Measurements from ENCODE around the gene ABLIM3.

ABLIM3 gene

DNA sequence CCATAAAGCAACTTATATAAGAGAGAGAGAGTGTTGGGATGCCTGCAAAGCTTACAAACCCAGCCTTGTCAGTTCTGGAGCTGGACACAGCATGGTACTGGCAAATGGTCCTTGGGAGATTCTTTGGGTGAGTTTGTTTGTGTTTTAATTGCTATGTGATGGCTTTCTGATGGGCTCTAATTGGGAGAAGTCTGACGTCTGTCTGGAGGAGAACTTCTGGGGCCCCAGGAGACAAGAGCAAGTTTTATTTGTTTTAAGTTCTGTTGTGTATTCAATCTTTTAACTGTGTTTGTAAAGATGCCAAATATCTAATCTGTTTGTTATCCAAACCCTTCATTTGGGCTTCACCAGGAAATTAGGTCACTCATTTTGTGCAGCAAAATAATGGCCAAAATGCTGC lies 80.0 kb downstream of the ABLIM3 start:
- no peak for DNase-seq

DNA sequence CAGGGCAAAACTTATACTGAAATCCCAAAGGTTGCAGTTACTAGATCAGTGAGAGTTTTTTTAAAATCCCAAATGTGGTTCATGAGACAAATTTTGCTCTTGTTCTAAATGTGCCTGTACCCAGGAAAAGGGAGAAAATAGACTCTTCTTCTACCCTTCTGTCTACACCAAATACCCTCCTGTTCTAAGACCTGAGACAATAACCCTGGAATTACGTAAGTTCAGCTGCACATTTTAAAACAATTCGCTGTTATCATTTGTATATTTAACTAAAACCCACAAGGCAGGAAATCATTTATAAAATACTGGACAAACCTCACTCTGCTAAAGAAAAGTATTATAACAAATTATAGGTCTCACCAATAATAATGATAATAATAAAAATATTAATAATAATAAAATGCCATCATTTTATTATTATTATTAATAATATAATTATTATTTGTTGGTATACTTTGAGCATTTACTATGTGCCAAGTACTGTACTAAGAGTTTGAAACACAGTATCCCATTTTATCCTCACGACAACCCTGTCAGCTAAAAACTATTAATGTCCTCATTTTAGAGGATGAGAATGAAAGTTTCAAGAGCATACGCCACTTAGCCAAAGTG lies 80.5 kb downstream of the ABLIM3 start:
- DNase-seq: no peak

DNA sequence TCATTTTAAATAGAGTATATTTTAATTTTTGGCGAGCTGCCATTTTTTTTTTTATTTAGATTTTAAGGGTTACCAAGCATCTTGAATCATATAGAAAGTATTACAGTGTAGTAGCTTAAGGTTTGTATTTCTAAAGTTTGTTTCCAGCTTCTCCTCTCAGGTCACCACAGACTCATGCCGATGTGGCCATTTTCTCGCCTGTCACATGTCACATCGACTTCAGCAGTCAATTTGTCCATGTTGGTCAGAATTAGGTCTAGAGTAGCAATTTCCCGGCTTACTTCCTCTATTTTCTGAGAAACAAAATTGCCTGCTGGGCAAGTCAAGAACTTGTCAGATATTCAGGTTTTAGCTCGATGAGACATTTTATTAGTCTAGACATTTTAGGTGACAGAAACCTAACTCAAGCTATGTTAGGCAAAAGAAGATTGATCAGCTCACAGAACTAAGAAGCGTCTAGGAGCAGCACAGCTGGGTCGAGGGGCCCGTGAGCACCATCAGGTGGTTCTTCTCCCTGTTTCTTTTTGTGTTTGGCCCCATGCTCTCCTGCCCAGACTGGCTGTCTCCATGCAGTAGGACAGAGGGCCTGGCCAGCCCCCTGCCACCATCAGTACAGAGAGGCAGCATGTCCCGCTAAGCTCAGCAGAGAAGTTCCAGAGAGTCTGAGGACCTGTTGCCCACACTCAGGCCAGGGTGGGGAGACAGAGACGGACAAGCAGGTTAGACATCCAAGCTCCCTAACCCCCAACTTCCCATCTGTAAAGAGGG lies 82.0 kb downstream of the ABLIM3 start:
- no peak for DNase-seq

DNA sequence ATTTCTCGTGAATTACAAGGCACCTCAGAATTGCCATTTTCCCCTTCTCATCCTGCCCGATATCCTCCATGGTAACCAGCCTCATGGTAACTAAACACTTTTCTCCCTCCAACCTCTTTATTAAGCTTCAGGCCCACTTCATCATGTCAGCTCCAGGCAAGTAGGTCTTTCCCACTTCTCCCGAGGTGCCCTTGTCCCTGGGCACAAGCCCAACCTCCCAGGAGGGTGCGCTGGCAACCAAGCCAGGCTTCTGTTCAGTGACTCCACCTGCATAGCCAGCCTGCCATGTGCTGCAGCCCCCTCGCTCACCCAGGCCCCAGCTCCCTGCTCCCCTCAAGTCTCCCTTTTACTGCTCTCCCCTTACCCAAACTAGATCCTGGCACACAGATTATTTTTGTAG lies 83.0 kb downstream of the ABLIM3 start:
- DNase-seq: no peak

DNA sequence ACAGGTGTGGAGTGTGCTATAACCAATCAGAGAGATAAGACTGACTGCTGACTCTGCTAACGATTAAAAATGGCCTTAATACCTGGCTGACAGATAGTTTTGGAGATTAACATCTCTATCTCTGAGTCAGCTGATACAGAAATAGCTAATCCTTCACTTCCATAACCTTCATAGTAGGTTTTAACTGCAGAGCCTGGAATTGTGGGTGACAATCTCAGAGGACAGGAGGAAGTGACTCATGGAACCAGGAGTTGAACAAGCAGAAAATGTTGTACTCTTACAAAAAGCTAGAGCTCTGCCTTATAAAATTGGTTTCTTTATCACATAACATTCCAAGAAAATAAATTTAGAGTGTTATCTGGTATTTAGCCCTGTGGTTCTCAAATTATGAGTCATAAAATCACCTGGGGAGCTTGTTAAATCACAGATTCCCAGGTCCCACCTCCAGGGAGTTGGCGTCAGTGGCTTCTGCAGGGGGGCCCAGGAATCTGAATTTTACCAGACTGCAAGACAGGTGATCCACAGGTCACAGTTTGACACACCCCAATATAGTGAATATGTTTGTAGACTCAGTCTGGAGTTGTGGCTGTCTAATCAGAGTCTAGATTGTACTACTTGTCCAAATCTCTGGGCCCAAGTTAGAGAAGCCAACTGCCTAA lies 86.0 kb downstream of the ABLIM3 start:
- no peak for DNase-seq

DNA sequence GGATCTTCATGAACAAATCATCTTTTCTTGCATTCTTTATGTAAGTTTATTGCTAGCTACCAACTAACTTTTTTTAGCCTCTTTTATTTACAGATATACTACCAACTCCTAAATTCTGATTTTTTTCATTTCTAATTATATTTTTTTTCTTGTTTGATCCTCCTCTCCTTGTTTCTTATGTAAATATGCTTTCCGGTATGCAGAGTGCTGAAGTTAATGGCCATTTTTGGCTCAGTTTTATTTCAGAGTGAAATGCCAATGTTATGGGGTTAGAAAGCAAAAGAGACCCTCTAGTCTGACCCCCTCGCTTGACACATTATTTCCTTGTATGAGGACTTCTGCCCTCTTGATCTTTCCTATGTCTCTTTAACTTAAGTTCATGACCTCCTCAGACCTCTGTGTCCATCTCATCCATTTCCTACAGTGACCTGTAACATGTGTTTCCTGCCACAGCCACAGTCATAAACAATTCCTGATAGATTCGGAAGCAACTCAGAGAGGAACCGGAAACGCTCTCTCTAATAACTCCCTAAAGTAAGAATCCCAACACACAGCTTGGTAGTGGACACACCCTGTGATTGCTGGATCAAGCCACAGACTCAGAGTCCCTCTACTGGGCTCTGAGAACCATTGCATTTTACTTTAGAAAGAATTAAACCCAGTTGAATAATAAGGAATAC lies 87.5 kb downstream of the ABLIM3 start:
- DNase-seq: no peak

DNA sequence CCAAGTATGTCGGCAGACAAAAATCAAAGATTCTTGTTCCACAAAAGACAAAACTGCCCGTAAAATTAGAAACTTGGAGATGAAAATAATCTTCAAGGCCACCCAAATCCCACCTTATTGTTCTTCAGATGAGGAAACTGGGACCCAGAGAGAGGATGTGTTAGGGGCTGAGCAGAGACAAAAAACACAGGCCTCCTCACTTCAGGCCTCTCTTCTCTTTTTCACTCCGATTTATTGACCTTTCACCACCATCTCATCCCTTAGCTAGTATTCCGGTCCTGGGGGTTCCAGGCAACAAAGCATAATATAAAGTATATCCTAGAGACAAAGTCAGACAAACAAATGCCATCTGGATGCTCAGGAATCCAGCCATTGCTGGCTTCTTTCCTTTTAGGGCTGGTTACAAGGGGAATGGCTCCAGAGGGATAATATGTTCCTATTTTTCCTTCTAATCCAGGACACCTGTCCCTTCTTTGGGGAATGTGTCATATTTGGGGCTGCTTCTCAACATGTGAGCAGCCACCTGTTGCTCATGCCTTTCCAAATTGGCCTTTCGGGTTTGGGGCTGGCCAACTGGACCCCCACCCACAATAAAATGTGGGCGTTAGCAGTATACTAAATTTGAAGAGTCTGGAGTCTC lies 88.1 kb downstream of the ABLIM3 start:
- DNase-seq: no peak

DNA sequence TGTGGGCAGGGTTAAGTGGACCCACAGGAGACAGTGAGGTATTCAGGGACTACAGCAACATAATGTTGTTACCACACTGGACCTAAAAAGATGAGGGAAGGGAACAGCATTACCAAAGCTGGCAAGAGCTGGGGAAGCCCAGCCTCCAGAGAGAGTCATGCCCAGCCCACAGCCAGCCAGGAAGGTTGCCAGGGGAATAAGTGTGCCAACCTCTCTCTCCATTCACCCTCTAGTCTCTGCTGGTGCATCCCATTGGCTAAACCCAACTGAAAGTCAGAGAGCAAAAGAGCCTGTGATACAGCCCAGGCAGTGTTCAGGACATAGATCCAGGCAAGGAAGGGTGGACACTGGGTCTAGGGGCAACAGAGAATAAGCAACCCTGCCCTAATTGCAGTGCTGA lies 94.5 kb downstream of the ABLIM3 start:
- no peak for DNase-seq

DNA sequence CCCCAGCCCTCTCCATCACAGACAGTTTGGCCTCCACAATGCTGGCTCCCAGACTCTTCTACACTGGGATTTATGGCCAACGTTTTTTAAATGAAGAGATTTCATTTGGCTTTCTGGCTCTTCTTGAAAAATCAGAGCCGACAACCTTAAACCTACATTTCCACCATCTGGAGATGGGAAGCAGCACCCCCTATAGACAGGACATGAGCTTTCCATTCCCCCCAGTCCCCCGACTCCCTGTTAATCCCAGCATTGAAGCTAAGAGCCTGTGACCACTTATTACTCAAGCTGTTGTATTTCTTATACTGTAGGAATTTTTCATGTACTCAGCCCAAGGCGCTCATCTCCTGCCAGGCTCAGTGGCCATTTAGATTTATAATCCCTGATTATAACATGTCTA lies 96.4 kb downstream of the ABLIM3 start:
- no peak for DNase-seq

DNA sequence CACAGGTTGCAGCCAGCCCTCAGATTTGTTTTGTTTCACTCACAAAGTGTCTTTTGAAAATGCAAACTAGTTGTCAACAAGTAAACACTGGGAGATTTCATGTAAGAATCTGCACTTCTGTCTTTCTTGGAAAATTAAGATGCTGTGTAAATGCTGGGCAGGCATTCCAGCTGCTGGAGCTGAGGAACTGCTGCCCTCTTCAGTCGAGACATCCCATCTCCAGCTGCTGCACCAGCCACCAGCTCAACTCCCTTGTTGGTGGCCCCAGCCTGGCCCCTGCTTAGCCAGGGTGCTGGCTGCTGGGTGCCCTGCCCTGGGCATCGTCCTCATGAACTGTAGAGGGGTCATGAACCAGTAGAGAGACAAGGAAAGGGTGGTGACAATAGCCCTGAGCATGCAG lies 97.2 kb downstream of the ABLIM3 start:
- no peak for DNase-seq

DNA sequence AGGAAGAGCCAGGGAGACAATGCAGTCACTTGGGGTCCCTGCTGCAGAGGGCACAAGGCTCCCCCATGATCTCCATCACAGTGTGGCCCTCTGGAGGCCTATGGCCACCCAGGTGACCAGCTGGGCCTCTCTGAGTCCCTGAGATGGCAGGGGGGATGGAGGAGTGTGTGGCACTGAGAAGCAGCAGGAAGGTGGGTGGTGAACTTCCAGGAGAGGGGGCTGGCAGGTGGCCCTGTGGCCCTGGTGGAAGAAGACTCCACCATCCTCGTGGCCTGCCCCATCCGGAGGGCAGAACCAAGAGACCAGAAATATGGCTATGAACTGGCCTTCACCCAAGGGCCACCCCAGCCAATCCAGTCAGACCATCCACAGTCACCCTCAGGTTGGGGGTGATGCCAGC lies 98.6 kb downstream of the ABLIM3 start:
- no peak for DNase-seq

DNA sequence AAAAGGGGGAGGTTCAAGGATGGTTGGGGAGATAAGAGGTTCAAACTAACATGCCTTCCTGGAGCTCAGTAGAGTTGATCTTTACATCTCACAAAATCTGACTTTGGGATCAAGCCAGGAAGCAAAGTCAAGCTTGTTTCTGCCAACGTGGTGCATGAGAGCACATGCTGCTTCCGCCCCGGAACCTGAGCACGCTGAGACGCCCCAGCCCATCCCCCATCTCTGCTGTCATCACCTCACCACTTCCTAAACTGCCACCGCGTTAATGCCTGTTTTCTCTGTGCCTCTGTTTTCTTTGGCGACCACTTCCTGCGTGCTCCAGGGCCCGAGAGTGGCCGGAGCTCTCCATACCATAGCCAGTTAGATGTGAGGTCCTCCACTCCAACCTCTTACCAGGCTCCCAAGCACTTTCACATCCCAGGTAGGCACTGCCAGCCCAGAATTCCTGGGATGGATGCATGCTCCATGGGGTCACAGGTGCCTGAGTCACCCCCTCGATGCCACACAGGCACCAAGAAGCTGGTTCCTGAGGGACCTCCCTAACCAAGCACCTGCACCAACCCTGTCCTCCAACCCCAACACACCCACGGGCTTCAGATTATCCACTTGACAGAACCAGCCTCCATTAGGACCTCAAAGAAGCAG lies 99.2 kb downstream of the ABLIM3 start:
- DNase-seq: no peak

DNA sequence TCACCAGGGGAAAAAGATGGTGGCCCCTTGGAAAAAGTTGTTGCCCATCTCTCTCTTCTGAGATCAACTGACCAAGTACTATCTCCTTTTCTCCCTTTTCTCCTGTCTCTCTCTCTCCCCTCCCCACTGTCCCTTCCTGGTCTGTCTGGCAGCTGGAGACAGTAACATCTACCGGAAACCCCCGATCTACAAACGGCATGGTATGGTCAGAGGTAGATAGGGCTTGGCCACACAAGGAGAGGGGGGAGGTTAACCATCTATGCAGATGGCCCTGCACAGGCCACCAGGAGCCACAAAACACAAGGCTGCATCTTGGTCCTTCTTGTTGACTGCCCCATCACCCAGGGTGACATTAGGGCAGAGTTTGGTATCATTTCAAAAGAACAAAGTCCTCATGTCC lies 101.0 kb downstream of the ABLIM3 start:
- no peak for DNase-seq

DNA sequence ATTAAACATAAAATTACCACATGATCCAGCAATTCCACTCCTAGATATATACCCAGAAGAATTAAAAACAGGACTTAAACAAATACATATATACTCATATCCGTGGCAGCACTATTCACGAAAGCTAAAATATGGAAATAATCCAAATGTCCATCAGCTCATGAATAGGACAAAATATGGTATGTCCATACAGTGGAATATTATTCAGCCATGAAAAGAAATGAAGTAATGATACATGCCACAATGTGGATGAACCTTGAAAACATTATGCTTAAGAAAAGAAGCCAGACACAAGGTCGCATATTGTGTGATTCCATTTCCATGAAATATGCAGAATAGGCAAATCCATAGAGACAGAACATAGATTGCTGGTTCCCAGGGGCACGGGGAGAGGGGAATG lies 105.6 kb downstream of the ABLIM3 start:
- DNase-seq: no peak

DNA sequence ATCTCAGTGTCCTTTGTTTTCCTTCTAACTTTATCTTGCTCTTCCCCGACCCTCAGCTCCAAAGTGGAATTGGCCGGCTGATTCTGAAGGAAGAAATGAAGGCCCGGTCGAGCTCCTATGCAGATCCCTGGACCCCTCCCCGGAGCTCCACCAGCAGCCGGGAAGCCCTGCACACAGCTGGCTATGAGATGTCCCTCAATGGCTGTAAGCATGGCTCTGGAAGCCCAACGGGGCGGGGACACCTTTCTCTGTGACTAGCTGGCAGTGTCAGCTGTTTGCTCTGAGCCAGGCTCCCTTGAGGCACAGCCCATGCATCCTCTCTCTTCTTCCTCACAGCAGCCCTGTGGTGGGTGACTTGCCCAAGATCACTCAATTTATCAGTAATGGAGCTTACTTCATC lies 106.4 kb downstream of the ABLIM3 start:
- DNase-seq: no peak

DNA sequence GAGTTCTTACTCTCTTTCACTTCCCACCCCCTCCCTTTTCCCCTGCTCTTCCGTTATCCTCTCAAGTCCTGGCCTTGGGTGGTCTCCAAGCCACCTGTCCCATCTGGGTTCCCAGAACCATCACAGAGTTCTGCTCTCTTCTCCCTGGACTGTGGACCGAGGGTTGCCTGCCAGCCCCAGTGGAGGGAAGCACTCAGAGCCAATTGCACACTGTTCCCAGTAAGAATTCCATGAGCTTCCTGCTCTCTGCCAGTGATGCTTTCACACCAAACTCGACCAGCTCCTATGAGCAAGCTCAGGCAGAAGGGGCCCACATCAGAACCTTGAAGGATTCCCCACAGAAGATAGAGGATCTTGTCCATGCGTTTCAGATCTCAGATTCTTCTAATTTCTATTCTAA lies 110.3 kb downstream of the ABLIM3 start:
- no peak for DNase-seq

DNA sequence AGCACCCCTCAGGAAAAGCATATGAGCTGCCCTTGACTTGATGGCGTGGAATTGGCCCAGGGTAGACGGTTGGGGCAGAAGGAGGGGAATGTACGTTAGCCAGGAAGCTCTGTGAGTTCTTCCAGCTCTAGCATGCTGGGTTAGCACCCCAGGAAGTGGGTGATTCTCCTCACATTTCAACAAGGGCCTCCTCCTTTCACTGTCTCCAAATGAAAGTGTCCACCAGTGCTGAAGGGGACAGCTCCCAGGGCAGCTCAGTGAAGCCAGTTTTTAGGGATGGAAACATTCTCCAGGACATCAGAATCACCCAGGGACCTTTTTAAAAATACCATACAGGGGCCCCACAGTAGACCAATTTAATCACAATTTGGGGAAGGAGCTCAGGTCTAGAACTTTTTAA lies 113.2 kb downstream of the ABLIM3 start:
- DNase-seq: no peak

DNA sequence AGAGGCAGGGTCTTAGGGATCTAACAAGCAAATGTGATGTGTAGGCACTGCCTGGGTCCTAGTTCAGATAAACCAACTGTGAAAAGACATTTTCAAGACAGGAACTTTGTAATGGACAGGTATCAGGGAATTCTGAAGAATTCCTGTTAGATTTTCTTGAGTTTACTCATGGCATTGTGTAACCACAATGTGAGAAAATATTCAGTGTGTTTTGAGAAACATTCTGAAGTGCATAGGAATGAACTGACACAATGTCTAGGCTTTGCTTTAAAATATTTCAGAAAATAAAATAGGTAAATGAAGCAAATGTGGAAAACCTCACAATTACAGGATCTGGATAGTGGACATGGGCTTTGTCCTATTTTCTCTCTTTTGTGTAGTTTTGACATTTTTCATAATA lies 115.2 kb downstream of the ABLIM3 start:
- no peak for DNase-seq

DNA sequence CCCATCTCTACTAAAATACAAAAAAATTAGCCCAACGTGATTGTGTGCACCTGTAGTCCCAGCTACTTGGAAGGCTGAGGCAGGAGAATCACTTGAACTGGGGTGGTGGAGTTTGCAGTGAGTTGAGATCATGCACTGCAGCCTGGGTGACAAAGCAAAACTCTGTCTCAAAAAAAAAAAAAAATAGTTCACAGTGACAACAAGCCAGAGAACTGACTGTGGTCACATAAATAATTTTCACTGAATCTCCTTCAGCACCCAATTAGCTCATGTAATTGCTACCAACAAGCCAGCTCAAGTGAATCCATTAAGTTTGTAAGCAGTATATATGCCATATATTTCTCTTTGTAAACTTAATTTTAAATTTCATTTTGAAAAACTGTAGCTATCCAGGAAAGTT lies 115.8 kb downstream of the ABLIM3 start:
- DNase-seq: no peak

DNA sequence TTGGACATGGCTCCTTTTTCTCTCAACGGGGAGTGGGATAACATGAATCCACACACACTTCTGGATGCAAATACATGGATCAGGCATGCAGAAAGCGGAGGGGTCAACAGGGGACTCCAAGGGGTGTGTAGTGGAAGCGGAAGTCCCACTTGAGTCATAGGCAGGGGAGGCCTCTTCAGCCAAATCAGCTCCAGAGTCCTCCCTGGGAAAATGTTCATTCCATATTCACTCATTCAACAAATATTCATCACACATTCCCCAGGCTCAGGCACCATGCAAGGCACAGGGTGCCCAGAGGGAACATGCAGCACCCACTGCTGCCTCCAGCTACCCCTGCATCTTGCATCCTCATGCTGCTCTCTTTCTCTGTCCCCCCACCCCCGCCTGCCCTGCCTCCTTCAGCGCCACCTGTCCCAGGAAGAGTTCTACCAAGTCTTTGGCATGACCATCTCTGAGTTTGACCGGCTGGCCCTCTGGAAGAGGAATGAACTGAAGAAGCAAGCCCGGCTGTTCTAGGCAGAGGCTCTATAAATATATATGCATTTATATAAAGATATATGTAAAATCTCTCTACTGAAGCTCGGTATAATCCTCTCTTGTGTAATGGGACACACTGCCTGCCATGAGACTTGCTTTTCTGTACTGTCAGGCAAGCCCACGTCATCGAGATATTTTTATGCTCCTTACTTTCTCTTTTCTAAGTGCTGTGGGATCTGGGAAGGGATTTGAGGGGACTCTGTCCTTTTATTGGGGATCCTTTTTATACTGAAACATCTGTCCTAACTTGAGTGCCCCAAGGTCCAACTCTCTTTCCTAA lies 116.8 kb downstream of the ABLIM3 start:
- no peak for DNase-seq

DNA sequence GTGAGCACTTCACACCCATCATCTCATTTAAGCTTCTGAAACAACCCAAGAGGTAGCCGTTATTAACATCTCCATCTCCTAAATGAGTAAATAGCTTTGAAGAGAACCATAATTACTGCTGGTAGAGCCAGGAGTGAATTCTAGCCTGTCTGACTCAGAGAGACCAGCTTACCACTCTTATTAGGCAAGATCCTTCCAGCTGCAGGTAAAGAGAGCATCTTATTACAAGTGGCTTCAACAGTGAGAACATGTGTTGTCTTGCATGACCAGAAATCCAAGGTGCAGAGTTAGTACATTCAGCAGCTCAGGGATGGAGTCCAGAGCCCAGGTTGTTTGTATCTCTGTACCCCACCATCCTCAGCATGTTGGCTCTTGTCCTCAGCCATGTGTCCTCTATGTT lies 119.5 kb downstream of the ABLIM3 start:
- DNase-seq: no peak

DNA sequence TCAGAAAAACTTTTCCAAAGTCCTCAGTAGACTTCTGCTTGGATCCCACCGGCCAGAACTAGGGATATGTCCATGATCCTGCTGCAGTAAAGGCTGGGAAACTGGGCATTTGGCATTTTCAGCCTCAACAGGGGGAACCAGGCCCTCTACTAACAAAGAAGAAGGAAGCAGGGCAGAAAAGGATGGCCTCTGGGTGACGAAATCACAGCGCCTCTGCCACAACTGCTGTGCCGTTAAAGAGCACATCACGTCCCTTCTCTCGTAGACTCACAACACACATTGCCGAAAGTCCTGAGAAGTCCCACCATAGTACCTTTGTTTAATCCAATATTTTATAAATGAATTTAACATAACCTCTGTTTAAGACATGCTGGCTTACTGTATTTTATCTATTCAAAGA lies 120.0 kb downstream of the ABLIM3 start:
- DNase-seq: no peak
